T-helper 22 cell (primary cell): ENCODE results near the gene PALM2AKAP2.

Source experiments
- DNase-seq: peaks from one replicate; pipeline ENCODE4 v3.0.0-alpha.2; 2020; ENCODE audit warnings: low read depth

Gene PALM2AKAP2

DNA sequence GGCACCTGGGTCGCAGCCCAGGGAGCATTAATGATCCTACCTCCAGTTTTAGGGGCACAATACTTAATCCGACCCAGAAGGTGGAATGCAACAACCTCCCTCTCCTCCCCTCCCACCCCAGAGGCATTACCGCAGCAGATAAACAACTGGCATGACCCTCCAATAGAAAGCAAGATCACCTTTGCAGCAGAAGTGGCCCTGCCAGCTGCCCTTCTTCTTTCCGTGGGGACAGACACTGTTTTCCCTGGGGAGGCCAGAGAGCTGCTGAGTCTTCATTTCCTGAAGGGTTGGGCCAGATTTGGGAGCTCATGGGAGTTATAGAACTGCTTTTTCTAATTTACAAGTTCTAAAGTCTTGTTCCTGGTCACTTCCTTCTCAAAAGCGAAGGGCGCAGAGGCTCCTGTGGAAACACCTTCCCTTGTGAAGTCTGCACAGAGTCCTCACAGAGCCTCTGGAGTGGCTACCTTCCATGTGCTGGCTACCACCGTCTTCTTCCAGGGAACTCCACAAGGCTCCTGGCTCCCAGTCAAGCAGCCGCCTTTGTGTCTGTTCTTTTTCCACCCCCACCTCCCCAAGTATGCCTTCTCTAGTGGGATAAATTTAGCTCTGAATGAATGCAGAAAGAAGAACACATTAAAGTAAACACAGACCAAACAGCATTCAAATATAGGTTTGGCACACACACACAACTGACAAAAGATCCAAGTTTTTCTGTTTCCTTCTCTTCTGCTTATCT, 8.0 kb upstream of the PALM2AKAP2 start:
- no peak for DNase-seq

DNA sequence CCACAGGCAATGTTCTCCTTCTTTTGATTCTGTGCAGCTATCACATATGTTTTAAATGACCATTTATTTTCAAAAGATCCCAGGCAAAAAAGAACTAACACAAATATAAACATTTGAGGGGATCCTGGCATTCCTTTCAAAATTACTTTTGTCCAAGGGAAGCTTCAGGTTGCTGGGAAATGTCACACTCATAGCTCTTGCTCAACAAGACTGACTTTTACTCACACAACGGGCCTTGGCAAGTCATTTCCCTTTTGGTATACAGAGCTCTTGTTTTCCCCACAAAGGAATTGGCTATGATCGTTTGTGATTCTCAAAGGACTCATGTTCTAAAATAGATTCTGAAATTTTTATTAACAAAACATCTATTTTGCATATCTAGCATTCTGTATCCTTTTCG, 4.5 kb upstream of the PALM2AKAP2 start:
- DNase-seq, result no peak

DNA sequence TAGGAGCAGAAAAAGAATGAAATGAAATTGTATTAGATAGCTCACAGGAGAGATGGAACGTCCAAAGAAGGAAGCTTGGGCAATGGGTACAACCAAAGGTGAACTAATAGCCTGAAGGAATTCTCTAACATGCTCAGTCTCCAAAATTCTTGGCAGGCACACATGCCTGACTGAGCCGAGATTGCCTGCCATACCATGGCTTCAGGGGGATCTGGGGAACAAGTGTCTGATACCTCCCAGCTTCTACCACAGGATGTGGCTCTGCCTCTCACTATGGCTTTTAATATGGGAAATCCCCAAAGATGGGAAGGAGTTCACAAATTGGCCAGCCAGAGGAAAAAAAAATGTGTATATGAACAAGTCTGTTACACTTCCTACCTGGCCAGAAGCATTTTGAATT, 3.6 kb upstream of the PALM2AKAP2 start:
- DNase-seq, result no peak

DNA sequence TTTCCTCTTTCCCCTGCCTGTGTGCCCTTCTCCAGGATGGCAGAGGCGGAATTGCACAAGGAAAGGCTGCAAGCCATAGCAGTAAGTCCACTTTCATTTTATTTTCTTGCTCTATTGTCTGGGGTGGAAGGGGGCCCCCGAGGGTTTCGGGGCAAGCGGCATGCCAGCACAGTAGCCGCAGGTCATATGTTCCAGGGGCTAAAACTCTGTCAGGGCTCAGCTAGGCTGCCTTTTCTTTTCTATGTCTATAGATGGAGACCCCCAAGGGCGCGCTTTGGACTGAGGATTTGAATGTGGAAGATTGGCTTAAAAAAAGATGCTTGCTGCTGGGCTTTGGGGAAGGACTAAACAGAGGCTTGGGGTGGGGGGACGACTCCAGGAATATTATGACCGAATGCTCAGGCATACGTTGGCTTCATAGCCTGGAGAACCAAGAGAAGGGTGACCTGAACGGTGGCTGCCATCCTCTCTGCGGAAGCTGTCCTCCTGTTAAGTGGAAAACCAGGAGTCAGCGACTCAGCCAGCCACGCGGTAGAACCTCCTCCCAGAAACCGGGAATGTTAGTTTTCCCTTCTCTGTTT, 545 bp downstream of the PALM2AKAP2 start:
- DNase-seq, result no peak

DNA sequence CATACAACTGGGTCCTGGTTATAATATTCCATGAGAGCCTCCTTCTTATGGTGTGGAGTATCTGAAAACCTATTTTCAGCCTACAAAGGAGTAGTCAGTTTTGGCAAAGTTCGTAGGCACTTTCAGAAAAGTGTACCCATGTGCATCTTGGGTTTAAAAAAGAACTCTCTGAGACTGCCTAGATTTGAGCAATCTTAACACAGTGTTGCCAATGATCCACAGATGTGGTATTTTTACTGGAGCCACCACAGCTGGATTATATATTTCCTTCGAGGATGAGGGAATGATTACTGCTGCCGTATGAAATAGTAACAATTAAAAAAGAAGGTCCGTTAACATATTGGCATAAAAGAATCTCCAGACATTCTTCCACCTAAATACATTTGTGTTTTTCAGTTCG, 1.1 kb downstream of the PALM2AKAP2 start:
- DNase-seq, result no peak

DNA sequence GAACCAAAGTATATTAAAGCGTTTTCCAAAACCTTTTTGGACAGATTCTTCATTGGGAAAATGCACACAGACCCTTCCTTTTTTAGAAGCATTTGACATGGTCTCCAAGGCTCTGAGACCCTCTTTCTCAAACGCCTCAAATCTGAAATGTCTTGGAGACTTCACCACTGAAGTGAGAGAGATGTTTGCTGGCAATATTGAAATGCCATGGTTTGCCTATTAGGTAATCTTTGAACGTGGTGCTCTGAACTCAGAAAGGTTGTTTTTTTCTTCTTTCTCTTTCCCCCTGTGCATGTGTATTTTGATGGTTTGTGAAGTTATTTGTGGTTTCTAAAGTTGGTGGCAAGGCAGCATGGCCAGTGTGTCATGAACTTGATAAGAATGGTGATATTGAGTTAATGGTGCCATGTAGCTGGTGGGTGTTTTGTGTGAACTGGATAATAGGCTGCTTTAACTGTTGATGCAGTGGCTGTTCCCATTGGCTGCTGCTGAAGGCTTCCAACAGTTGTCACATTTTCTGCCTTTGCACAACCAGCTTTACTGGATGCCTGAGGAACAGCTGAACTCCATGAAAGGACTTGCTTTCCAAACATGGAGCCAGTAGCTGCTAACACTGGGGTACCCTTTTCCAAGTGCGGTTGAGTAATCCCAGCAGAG, 1.7 kb downstream of the PALM2AKAP2 start:
- no peak for DNase-seq

DNA sequence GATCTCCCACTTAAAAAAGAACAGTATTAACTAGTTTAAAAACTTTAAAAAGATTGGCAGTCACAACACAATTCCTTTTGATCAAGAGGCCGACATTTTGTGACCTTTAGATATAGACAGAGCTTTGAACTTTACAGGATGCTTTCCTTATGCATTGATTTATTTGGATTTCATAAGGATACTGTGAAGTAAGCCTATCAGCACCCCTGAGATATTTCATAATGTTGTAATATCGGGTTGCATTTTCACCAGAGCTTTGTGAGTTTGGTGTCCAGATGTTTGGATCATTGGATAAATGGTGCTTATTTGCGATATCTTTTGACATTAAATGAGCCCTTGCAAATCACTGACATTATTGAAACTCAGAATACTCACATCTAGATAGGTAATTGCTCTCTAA, 7.7 kb downstream of the PALM2AKAP2 start:
- DNase-seq, result no peak

DNA sequence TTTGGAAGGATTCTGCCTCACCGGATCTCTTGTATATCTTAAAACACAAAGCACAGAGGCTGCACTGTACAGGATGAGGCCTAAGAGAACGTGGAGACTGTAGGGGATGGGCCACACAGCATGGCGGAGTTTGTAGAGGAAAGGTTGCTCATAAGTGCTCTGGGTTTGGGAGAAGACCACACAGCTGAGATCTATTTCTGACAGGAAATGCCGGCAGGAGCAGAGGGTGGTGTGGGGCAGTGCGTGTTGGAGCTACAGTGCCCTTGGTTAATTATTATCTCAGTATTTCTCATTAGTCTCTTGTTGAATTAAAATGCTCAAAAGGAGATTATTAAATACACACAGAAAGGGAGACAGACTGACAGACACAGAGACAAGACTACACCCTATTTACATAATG, 9.6 kb downstream of the PALM2AKAP2 start:
- no peak for DNase-seq

DNA sequence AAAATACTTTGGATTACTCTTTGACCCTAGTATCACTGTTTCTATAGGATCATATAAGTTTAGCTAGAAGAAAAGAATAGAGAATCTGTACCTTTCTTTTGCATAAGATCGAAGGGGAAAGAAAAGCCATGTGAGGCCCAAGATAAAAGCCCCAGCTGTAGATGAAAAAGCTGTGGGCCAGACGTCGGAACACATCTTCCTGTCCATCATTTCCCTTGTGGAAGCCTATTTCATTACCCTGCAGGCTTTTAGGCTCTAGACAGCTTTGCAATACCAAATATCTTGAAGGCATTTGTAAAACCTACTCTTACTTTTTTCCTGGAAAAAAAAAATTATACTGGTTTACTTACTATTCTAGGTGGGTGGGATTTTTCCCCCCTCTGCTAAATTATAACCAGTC, 10.0 kb downstream of the PALM2AKAP2 start:
- DNase-seq, result no peak

DNA sequence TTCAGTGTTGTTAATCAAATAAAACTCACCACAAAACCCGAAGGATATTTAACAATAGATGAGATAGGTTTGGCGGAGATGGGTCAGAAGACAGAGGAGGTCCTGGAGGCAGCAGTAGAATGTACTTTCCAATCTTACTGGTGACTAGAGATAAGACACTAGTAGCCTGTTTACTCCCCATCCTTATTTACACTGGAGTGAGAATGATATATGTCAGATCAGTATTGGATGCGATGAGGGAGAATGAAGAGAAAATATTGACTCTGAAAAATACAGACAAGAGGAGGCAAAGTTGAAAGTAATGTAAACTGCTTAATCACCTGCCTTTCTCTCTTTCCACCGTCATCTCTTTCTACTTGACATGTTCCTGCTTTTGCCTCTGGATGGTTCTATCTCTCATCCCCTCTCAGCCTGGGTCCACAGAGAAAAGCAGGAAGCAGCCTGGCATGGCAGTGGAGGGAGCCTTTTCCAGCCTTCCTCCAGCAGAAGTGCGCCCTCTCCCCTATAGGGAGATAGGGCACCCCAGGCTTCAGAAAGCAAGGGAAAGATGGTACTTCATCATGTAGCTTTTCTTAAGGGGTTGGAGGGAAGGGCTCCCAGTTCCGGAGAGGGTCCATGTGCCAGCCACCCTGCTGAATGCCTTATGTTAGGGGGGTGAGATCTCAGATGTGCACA, 11.1 kb downstream of the PALM2AKAP2 start:
- no peak for DNase-seq

DNA sequence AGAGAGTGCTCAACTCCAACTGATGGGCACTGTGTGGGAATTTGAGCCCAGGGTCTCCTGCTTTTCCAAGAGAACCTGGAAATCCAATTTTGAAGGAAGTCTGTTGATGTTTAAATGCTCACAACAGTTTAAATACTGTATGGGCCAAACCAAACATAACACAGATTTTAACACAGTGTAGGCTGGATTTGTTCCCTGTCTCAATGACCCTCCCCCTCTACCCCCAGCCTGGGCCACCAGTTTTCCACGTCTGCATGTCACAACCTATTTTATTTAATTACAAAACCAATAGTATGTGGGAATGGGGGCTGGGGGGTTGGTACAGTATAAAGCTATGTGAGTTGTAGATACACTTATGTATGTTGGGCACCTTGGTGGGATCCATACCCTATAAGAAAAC, 11.7 kb downstream of the PALM2AKAP2 start:
- DNase-seq, result no peak

DNA sequence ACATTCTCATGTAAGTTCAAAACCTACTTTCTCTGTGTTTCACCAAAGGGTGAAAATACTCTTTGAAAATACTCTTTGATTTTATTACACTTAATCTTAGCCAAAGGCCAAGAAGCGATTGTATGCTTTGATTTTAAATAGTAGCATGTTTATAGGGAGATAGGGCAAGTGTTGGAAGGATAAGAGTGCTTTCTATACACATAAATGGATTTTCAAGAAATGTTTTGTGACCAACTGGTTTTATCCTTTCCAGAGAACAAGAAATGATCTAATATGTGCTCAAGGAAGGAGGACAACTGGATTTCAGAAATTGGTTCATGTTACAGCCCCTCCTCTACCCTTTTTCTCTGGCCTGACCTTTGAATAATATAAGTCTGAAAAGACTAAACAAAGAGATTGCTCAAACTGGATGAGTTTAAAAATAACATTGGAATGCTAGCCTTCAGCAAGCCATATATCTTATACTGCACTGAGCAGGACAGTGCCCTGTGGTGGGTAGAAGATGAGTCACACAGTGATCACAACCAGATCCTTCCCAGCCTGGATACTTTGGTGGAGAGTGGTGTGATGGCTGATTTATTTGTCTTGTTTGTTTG, 13.1 kb downstream of the PALM2AKAP2 start:
- no peak for DNase-seq

DNA sequence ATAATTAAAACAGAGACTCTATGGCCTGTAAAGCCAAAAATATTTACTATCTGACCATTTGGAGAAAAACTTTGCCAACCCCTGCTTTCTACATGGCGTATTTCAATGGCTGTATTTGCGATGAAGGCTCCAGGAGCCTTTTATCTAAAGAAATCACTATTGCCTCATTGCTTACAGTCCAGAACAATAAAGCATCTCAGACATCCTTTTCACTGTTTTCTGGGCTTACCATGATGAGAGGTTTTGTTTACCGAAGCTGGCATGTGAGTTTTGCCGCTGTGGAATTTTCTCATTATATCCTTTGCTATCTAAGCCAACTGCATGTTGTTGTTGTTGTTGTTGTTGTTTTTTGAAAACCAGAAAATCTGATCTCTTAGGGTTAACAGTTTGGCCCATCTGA, 13.9 kb downstream of the PALM2AKAP2 start:
- DNase-seq, result no peak

DNA sequence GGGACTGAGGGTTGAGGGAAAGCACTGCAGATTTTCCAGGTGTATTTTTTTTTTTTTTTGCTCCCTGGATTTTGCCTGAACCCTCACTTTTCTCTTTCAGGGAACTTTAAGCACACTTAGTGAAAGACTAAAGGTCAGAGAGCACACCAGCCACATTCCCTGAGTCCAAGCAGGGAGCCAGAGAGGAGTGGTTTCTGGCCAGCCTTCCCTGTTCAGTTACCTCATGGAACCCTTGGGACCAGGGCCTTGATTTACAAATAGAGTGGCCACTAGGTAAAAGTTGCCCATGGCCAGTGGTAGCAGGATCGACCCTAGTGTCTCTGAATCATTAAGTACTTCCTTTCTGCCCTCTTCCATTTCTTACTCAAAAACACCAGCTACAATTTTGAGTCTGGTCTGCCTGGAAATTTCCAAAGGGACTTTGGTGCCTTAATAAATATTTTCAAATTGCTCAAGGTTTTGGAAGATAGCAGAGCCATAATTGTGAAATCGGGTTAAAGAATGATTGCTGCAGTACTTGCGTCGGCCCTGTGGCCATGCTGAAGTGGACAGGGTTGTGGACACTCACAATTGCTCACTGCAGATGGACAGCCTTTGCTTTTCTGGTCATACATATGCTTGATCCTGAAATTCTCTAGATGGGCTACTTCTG, 14.5 kb downstream of the PALM2AKAP2 start:
- DNase-seq, result no peak

DNA sequence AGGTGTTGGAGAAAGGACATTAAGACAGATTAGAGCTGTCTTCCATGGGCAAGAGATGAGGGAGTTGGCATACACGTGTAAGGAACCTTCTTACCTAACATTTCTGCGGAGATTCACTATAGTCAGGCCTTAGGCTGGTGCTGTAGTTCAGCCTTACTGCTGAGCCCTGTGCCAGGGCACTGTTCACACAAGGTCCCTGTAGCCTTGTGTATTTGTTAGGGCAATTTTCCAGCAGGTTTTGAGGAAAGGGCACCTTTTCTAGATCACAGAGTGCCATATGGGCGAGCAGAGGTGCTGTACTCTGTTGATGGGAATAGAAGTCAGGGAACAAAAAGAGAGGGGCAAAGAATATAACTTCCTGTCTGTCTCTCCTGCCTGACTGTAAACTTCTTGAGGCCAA, 15.6 kb downstream of the PALM2AKAP2 start:
- no peak for DNase-seq

DNA sequence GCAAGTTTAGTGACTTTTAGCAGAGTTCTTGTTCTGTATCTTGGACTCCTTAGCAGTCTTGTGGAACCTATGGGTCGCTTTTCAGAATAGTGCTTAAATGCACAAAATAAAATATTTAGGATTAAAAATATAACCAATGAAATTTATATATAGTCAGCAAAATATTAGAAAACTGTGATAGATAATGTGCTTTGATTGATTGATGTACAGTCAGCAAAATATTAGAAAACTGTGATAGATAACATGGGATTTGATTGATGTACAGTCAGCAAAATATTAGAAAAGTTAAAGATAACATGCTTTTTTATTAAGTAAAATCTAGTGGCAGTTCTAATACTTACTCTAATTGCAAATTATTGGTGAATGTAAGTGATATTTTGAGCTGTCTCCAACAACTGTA, 16.1 kb downstream of the PALM2AKAP2 start:
- no peak for DNase-seq

DNA sequence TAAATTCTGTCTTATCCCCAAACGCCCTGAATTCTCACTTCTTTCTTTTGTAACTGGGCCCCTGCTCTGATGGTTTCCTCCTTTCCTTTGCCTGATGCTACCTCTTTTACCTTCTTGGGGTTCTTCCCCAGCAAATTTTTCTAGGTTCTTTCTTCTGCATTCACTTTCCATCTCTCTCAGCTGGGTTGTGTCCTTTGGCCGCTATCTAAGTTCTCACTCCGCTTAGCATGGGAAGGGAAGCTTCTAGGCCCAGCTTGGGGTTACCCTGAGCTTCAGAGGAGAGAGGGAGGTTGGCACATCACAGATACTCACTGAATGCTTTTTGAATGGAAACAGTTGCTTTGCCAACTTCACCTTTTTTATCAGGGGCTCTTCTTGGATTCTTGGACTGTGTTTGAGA, 17.0 kb downstream of the PALM2AKAP2 start:
- no peak for DNase-seq

DNA sequence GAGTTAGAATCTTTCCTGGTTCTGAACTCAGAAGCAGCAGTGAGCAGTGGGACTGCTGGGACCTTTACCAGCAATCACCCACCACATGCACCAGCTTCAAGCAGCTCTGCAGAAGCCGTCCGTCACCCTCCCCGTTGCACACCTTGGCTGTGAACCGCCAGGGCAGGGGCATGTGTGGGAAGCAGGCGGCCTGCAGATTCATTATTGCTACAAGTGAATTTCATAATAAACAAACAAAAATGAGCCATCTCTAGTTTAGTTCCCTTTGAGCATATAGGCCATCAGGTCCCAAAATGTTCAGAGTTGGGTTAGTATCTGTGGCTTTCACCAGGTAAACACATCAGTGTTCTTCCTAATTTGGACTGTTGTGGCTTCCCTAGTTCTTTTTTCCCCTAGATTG, 17.5 kb downstream of the PALM2AKAP2 start:
- DNase-seq, result no peak

DNA sequence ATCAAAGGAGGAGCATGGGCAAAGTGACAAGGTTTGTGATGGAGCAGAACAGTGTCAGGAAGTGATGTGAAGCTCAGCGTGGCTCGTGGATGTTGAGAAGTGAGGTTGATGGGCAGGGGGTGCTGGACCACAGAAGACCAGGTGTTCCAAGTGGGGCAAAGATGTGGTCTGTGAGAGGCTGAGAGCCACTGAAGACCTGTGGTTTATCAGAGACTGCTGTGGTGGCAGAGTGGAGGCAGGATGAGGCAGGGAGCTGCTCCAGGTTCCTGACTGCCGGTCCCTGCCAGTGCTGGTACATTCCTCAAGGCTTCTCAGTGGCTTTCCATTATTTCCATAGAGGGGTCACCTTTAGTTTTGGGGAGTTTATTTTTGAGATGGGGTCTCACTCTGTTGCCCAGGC, 19.1 kb downstream of the PALM2AKAP2 start:
- DNase-seq, result no peak

DNA sequence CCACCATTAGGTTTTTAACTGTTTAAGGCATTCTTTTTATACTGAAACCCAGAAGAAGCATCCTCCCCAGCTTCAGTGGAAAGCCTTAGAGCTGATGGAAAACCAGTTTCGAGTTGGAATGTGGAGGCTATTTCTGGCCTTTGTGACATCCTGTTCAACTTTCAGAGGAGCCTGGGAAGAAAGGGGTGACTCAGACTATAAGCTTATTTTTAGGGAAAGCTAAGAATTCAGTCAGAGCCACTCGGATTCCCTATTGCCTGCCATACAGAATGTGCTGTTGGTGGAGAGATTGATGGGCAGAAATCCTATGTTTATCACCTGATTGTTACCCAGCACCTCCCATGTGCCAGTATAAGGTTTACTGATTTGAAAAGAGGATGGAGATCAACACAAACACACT, 19.8 kb downstream of the PALM2AKAP2 start:
- DNase-seq, result no peak

DNA sequence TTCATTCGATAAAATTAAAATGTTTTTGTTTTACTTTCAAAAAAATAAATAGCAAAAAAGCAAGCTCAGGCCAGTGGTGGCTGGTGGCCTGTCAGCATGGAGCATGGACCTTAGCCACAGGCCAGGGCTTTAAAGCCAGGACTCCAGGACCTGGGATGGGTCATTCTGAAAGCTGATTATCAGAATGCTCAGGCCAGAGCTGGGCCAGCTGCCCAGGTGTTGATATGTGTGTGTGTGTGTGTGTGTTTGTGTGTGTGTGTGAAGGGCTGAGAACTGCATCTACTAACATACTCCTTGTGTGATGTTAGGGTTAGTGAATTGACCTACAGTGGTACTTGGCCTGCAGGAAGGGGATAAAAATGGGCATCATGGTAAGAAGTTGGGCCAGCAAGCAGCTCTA, 21.5 kb downstream of the PALM2AKAP2 start:
- DNase-seq, result no peak

DNA sequence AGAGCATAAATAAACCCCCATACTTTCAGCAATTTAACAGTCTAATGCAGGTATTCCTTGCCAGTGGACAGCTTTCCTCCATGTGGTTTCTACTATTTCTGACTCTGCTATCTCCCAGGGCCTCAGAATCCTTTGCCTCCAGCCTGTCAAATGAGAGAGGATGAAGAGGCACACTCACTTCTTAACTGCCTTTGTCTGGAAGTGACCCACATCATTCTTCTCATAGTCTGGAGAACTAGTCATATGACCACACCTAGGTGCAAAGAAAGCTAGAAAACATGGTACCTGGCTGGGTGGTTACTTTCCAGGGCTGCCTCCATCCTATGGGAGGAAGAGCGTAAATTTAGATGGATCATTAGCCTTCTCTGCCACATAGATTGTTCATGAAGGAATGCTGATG, 22.5 kb downstream of the PALM2AKAP2 start:
- DNase-seq, result no peak
